A549 (cell line): Measurements from ENCODE around the gene PNPLA3.

Source experiments
- POLR2A ChIP-seq: IDR thresholded peaks from 2 replicates; pipeline ENCODE4 v1.6.1; 2012; ENCODE audit warnings: mild to moderate bottlenecking, low read length
- RNF2 ChIP-seq: fragments of 200-600 bp; sonication (generic); IDR thresholded peaks from 2 replicates; pipeline ENCODE4 v1.6.1; 2016; ENCODE audit warnings: low read depth, mild to moderate bottlenecking, antibody characterized with exemption, moderate library complexity, borderline replicate concordance
- SMC3 ChIP-seq: fragments of >200 bp; sonication (Bioruptor Twin); formaldehyde crosslinking; IDR thresholded peaks from 3 replicates; pipeline ENCODE4 v1.6.1; 2018; ENCODE audit warnings: inconsistent platforms
- ZSCAN20 ChIP-seq: fragments of 250-450 bp; sonication (Bioruptor Pico); IDR thresholded peaks from 2 replicates; pipeline ENCODE4 v1.8.0; 2022; ENCODE audit warnings: mild to moderate bottlenecking, moderate library complexity
- TF ChIP-seq, protein P1 (sequence below): fragments of >200 bp; sonication (Bioruptor Twin); formaldehyde crosslinking; IDR thresholded peaks from 3 replicates; pipeline ENCODE4 v1.5.1; 2016
- TF ChIP-seq, protein P2 (sequence below): IDR thresholded peaks from 2 replicates; pipeline ENCODE4 v1.6.1; 2012

DNA sequence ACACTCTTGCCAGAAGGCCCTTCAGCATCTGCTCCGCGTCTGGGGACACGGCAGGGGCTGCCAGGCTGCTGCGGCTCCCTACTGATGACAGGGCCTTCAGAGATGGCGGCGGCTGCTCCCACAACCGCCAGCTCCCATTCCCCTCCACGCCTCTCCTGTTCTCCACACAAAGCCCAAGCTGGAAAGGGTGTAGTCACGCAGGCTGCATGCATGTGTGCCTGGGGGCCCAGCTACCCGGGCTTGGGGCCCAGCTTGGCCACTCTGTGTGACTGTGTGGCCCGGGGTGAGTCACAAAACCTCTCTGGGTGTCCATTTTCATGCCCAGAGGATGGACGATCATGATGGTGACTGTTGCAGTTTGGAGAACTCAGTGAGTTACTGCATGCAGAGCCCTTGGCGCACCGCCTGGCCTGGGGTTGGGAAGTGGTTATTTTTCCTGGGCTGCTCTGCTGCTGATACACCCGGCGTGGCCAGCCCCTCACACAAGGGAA is 68.8 kb downstream of the PNPLA3 start:
- TF ChIP-seq, protein P1, sequence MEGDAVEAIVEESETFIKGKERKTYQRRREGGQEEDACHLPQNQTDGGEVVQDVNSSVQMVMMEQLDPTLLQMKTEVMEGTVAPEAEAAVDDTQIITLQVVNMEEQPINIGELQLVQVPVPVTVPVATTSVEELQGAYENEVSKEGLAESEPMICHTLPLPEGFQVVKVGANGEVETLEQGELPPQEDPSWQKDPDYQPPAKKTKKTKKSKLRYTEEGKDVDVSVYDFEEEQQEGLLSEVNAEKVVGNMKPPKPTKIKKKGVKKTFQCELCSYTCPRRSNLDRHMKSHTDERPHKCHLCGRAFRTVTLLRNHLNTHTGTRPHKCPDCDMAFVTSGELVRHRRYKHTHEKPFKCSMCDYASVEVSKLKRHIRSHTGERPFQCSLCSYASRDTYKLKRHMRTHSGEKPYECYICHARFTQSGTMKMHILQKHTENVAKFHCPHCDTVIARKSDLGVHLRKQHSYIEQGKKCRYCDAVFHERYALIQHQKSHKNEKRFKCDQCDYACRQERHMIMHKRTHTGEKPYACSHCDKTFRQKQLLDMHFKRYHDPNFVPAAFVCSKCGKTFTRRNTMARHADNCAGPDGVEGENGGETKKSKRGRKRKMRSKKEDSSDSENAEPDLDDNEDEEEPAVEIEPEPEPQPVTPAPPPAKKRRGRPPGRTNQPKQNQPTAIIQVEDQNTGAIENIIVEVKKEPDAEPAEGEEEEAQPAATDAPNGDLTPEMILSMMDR: no peak
- TF ChIP-seq, protein P2, sequence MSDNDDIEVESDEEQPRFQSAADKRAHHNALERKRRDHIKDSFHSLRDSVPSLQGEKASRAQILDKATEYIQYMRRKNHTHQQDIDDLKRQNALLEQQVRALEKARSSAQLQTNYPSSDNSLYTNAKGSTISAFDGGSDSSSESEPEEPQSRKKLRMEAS: no peak
- TF ChIP-seq SMC3: no peak
- TF ChIP-seq ZSCAN20 (CRISPR knock-in tag): no peak
- TF ChIP-seq RNF2: no peak
- TF ChIP-seq POLR2A: no peak
